KMS-11 (cell line): ENCODE data around the gene SYT3.
"Not testable (repeated sequence)": the region's sequence is repeated elsewhere in the genome, so short reads cannot be mapped to it uniquely, and the experiment has no call there.

Experiments used
- H2AFZ ChIP-seq: fragments of 200-600 bp; sonication (generic); 2 replicates; pipeline ENCODE4 v1.6.1; 2016; ENCODE audit warnings: antibody characterized with exemption, mixed run types, low read depth
- H3K27ac ChIP-seq: fragments of 200-600 bp; sonication (generic); 2 replicates; pipeline ENCODE4 v1.6.1; 2016; ENCODE audit warnings: mild to moderate bottlenecking, mixed run types
- H3K27me3 ChIP-seq: fragments of 200-600 bp; sonication (generic); 2 replicates; pipeline ENCODE4 v1.6.1; 2017; ENCODE audit warnings: mild to moderate bottlenecking, low read depth, mixed run types, moderate library complexity; ENCODE audit not compliant: insufficient read depth
- H3K36me3 ChIP-seq: fragments of 200-600 bp; sonication (generic); 2 replicates; pipeline ENCODE4 v1.6.1; 2017; ENCODE audit warnings: mild to moderate bottlenecking, mixed run types; ENCODE audit not compliant: insufficient read depth
- H3K4me1 ChIP-seq: fragments of 200-600 bp; sonication (generic); 2 replicates; pipeline ENCODE4 v1.6.1; 2016; ENCODE audit warnings: mild to moderate bottlenecking, low read depth, mixed run types; ENCODE audit not compliant: poor library complexity, severe bottlenecking
- H3K4me2 ChIP-seq: fragments of 200-600 bp; sonication (generic); 2 replicates; pipeline ENCODE4 v1.7.0; 2016; ENCODE audit warnings: mild to moderate bottlenecking, mixed run types
- H3K4me3 ChIP-seq: fragments of 200-600 bp; sonication (generic); IDR thresholded peaks from 2 replicates; pipeline ENCODE4 v1.6.1; 2017; ENCODE audit warnings: low read depth, low read length, mixed read lengths; ENCODE audit not compliant: insufficient read depth
- H3K79me2 ChIP-seq: fragments of 200-600 bp; sonication (generic); 2 replicates; pipeline ENCODE4 v1.6.1; 2016; ENCODE audit warnings: low read depth, mixed run types; ENCODE audit not compliant: insufficient read depth
- H3K9ac ChIP-seq: fragments of 200-600 bp; sonication (generic); 2 replicates; pipeline ENCODE4 v1.6.1; 2016; ENCODE audit warnings: mild to moderate bottlenecking, mixed run types
- H4K20me1 ChIP-seq: fragments of 200-600 bp; sonication (generic); 2 replicates; pipeline ENCODE4 v1.6.1; 2016; ENCODE audit warnings: mild to moderate bottlenecking, mixed run types; ENCODE audit not compliant: insufficient read depth
- CTCF ChIP-seq: fragments of 200-600 bp; sonication (generic); conservative IDR thresholded peaks from 2 replicates; pipeline ENCODE4 v1.6.1; 2017; ENCODE audit warnings: low read depth, mild to moderate bottlenecking, antibody characterized with exemption, low read length, moderate library complexity, mixed read lengths

Gene SYT3

GRCh38 chr19:50599427-50599826, 40.3 kb downstream of the SYT3 start:
- Histone ChIP-seq H3K36me3 (no peaks in the 10 kb centered on the region), H2AFZ (no peak overlapping the region), H3K4me3 (no peak overlapping the region), H3K27me3 (peaks cover 10% of the 10 kb centered on the region; the same call in 1 of the 2 replicates), H3K9ac (no peak overlapping the region), H3K4me2 (no peak overlapping the region), H3K79me2 (no peaks in the 10 kb centered on the region), H4K20me1 (no peaks in the 10 kb centered on the region), H3K4me1 (no peaks in the 10 kb centered on the region), H3K27ac (no peak overlapping the region)
- no peak for TF ChIP-seq CTCF

- Histone ChIP-seq H3K27ac (no peak overlapping the region), H2AFZ (no peak overlapping the region), H3K4me1 (no peaks in the 10 kb centered on the region), H3K4me3 (no peak overlapping the region), H3K27me3 (peaks cover 22% of the 10 kb centered on the region), H3K9ac (no peak overlapping the region), H4K20me1 (no peaks in the 10 kb centered on the region), H3K36me3 (no peaks in the 10 kb centered on the region), H3K79me2 (no peaks in the 10 kb centered on the region), H3K4me2 (no peak overlapping the region)
- no peak for TF ChIP-seq CTCF
These were observed 49.5 kb downstream of the SYT3 start for GRCh38 chr19:50590191-50590590.

DNA sequence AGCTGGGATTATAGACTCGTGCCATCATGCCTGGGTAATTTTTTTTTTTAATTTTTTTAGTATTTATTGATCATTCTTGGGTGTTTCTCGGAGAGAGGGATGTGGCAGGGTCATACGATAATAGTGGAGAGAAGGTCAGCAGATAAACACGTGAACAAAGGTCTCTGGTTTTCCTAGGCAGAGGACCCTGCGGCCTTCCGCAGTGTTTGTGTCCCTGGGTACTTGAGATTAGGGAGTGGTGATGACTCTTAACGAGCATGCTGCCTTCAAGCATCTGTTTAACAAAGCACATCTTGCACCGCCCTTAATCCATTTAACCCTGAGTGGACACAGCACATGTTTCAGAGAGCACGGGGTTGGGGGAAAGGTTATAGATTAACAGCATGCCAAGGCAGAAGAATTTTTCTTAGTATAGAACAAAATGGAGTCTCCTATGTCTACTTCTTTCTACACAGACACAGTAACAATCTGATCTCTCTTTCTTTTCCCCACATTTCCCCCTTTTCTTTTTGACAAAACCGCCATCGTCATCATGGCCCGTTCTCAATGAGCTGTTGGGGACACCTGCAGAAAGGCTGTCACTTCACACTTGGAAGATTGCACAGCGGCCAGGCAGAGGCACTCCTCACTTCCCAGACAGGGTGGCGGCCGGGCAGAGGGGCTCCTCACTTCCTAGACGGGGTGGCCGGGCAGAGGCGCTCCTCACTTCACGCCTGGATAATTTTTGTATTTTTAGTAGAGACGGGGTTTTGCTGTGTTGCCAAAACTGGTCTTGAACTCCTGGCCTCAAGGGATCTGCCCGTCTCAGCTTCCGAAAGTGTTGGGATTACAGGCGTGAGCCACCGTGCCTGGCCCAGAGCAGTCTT, 57.7 kb downstream of the SYT3 start:
- H3K79me2 ChIP-seq, H3K27ac ChIP-seq, H2AFZ ChIP-seq, H3K4me2 ChIP-seq, H4K20me1 ChIP-seq, H3K36me3 ChIP-seq, H3K4me3 ChIP-seq, H3K9ac ChIP-seq, H3K4me1 ChIP-seq: not testable (repeated sequence)
- peaks cover 40% of the 10 kb centered on the region for H3K27me3 ChIP-seq

DNA sequence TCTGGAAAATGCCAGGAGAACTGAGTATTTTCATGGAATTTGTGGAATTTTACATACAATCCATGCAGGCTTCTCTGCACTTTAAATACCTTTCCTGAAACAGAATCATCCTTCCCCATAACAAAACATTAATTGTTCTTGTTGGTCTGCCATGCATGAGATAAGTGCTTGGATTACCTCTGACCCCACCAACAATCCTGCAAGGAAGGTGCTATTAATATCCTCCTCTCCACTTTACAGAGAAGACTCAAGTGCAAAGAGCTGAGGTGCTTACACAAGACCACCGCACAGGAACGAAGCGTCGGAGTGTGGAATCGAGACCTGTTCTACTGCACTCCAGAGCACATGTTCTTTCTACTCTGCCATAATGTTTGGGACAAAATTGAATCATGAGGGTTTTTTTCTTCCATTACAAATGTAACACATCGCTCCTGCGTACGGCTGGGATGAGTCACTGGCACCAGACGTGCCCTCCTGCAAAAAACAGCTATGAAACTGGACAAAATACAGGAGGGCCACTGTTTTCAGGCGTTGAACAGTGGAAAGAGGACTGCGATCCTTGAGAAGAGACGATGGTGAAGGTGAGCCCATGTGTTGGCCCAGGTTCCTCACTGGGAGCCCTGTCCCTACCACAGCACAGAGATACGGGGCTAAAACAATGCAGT, 58.6 kb downstream of the SYT3 start:
- peaks cover 44% of the 10 kb centered on the region for H3K27me3 ChIP-seq
- no peaks in the 10 kb centered on the region for H4K20me1 ChIP-seq
- H3K4me1 ChIP-seq: no peaks in the 10 kb centered on the region
- H3K4me2 ChIP-seq: no peak overlapping the region
- H3K79me2 ChIP-seq: no peaks in the 10 kb centered on the region
- no peak overlapping the region for H3K9ac ChIP-seq
- no peak for TF ChIP-seq CTCF
- no peaks in the 10 kb centered on the region for H3K36me3 ChIP-seq
- H3K4me3 ChIP-seq: no peak overlapping the region
- no peak overlapping the region for H2AFZ ChIP-seq
- H3K27ac ChIP-seq: no peak overlapping the region

GRCh38 chr19:50580240-50580639, 59.4 kb downstream of the SYT3 start:
- Histone ChIP-seq H3K36me3 (no peaks in the 10 kb centered on the region), H4K20me1 (no peaks in the 10 kb centered on the region), H3K9ac (no peak overlapping the region), H3K27ac (no peak overlapping the region), H3K27me3 (peaks cover 44% of the 10 kb centered on the region), H3K4me2 (no peak overlapping the region), H3K4me3 (no peak overlapping the region), H3K4me1 (no peaks in the 10 kb centered on the region), H2AFZ (no peak overlapping the region), H3K79me2 (no peaks in the 10 kb centered on the region)
- TF ChIP-seq CTCF: no peak

DNA sequence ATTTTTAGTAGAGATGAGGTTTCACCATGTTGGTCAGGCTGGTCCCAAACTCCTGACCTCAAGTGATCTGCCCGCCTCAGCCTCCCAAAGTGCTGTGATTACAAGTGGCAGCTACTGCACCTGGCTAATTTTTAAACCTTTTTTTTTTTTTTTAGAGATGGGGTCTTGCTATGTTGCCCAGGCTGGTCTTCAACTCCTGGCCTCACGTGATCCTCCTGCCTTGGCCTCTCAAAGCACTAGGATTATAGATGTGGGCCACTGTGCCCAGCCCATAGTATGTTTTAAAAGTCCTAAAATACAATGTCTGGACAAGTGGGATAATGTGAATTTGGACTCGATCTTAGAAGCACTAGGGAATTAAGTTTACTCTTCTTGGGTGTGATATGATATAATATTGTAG, 62.9 kb downstream of the SYT3 start:
- not testable (repeated sequence) for H2AFZ ChIP-seq, H3K4me2 ChIP-seq, H3K4me3 ChIP-seq, H3K79me2 ChIP-seq, H3K9ac ChIP-seq, H3K36me3 ChIP-seq, H3K4me1 ChIP-seq, H4K20me1 ChIP-seq, H3K27ac ChIP-seq
- peaks cover 49% of the 10 kb centered on the region for H3K27me3 ChIP-seq
